ENCODE results near the gene WDR59.
"Not testable (repeated sequence)": the region's sequence is repeated elsewhere in the genome, so short reads cannot be mapped to it uniquely, and the experiment has no call there.

Gene WDR59

DNA sequence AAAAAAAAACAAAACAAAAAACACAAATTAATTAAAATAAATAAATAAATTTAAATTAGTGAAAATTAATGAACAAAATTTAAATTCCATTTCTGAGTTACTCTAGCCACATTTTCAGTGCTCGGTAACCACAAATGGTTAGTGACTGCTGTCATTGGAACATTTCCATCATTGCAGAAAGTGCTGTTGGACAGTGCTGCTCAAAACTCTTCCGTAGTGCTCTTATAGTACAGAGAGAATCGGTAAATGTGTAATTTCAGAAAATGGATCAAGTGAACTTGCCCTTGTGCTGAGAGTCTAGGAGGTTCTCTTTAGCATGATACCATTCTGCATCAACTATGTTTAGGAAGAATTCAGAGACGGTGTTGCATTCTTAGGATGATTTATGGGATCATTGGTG is 37.6 kb upstream of the WDR59 start:
- POLR2A ChIA-PET, result no interaction called here

DNA sequence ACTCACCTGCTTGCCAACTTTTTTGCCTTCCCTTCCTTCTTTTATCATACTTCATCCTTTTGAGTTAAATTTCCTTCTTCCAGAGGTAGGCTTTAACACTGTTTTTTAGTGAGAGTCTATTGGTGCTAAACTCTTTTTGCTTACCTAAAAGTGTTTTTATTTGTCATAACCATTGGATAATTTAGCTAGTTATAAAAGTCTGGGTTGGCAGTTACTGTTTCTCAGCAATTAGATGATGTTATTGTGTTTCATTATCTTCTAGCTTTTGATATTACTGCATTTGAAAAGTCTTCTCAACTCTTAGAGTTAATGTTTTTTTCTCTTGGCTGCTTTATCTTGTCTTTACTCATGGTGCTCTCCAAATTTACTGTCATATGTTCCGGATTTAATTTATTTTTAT is 36.5 kb upstream of the WDR59 start:
- POLR2A ChIA-PET, result no interaction called here
- CTCF ChIA-PET, result no interaction called here
- no peak for TF ChIP-seq FOXK2 (IDR thresholded peaks at IDR 0.05)
- TF ChIP-seq NFRKB (IDR thresholded peaks at IDR 0.05), result no peak
- no peak for DNase-seq (ENCODE audit: extremely low spot score)

More for the DNA sequence above, 37.6 kb upstream of the WDR59 start:
- DNase-seq (ENCODE audit: extremely low spot score), result no peak
- CTCF ChIA-PET, result no interaction called here
- TF ChIP-seq ZNF384 (IDR thresholded peaks at IDR 0.05) (no peak), L3MBTL2 (conservative IDR thresholded peaks at IDR 0.05) (no peak), SUZ12 (IDR thresholded peaks at IDR 0.05) (no peak), ELF4 (IDR thresholded peaks at IDR 0.05) (no peak)

GRCh38 chr16:75019586-75019985 is 34.7 kb upstream of the WDR59 start:
- DNase-seq (ENCODE audit: extremely low spot score), result no peak
- CTCF ChIA-PET, result no interaction called here
- no peak for TF ChIP-seq CTBP1 (IDR thresholded peaks at IDR 0.05; ENCODE audit: borderline replicate concordance)
- no peak for TF ChIP-seq ELF4 (IDR thresholded peaks at IDR 0.05)
- no peak for TF ChIP-seq ARNT (IDR thresholded peaks at IDR 0.05)
- no peak for TF ChIP-seq BHLHE40 (IDR thresholded peaks at IDR 0.05; ENCODE audit: borderline replicate concordance)
- TF ChIP-seq NFRKB (IDR thresholded peaks at IDR 0.05), result no peak
- TF ChIP-seq HDGF (IDR thresholded peaks at IDR 0.05; ENCODE audit: borderline replicate concordance), result no peak
- no peak for TF ChIP-seq FOXA1 (IDR thresholded peaks at IDR 0.05)
- TF ChIP-seq SUZ12 (IDR thresholded peaks at IDR 0.05), result no peak
- no peak for TF ChIP-seq TARDBP (IDR thresholded peaks at IDR 0.05)
- TF ChIP-seq ZNF384 (IDR thresholded peaks at IDR 0.05), result no peak
- TF ChIP-seq PKNOX1 (IDR thresholded peaks at IDR 0.05), result no peak
- TF ChIP-seq L3MBTL2 (conservative IDR thresholded peaks at IDR 0.05), result no peak
- no peak for TF ChIP-seq SP1 (IDR thresholded peaks at IDR 0.05)
- TF ChIP-seq FOXK2 (IDR thresholded peaks at IDR 0.05), result no peak
- no peak for TF ChIP-seq FOXM1 (IDR thresholded peaks at IDR 0.05; ENCODE audit: borderline replicate concordance)
- POLR2A ChIA-PET, result no interaction called here

- ChIA-PET CTCF (no interaction called here), POLR2A (no interaction called here)
- DNase-seq (ENCODE audit: extremely low spot score), result no peak
- TF ChIP-seq CTBP1 (IDR thresholded peaks at IDR 0.05; ENCODE audit: borderline replicate concordance), result no peak
- no peak for TF ChIP-seq FOXM1 (IDR thresholded peaks at IDR 0.05; ENCODE audit: borderline replicate concordance)
- TF ChIP-seq ELF4 (IDR thresholded peaks at IDR 0.05), result no peak
- TF ChIP-seq BHLHE40 (IDR thresholded peaks at IDR 0.05; ENCODE audit: borderline replicate concordance), result no peak
- TF ChIP-seq FOXK2 (IDR thresholded peaks at IDR 0.05), result no peak
- no peak for TF ChIP-seq PKNOX1 (IDR thresholded peaks at IDR 0.05)
- no peak for TF ChIP-seq L3MBTL2 (conservative IDR thresholded peaks at IDR 0.05)
- TF ChIP-seq LEF1 (IDR thresholded peaks at IDR 0.05; ENCODE audit: borderline replicate concordance), result no peak
- TF ChIP-seq NFRKB (IDR thresholded peaks at IDR 0.05), result no peak
- TF ChIP-seq SP1 (IDR thresholded peaks at IDR 0.05), result no peak
Measured at GRCh38 chr16:75019007-75019406, 34.1 kb upstream of the WDR59 start.

DNA sequence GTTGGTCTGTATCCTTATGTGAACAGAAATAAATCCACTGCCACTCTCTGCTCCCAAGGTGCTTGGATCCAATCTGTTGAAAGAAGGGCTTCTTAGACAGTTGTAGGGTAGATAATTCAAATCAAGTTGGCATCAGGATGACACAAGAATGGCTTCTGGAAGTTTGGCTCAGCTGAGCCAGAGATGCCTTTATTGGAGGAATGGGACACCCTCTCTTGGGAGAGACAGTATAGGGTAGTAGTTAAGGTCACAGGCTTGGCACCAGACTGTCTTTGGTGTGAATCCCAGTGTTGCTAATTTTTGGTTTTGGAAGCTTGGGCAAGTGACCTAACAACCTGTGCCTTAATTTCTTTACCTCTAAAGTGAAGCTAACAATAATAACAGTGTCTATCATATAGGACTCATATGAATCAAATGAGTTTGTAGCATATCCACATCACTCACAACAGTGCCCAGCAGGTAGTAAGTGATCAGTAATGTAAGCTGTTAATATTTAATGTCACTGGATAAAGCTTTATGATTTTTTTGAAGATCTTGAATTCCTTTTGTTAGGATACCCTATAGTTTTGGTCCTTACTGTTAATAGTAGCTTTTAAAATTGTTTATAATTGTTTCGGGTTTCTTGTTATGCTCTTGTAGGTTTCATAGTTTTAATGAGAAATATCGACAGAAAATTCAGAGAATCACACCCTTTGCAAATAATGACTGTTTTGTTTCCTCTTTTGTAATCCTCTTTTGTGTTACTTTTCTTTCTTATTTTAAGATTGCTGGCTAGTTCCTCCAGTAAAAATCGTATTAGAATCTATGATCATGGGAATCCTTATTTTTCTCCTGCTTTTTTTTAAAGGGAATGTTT is 33.0 kb upstream of the WDR59 start:
- POLR2A ChIA-PET, result no interaction called here
- TF ChIP-seq FOXK2 (IDR thresholded peaks at IDR 0.05), result no peak
- TF ChIP-seq BHLHE40 (IDR thresholded peaks at IDR 0.05; ENCODE audit: borderline replicate concordance), result no peak
- TF ChIP-seq SP1 (IDR thresholded peaks at IDR 0.05), result no peak
- TF ChIP-seq PKNOX1 (IDR thresholded peaks at IDR 0.05), result no peak
- TF ChIP-seq TARDBP (IDR thresholded peaks at IDR 0.05), result no peak
- TF ChIP-seq SUZ12 (IDR thresholded peaks at IDR 0.05), result no peak
- TF ChIP-seq HDGF (IDR thresholded peaks at IDR 0.05; ENCODE audit: borderline replicate concordance), result no peak
- TF ChIP-seq NFRKB (IDR thresholded peaks at IDR 0.05), result no peak
- CTCF ChIA-PET, result no interaction called here
- no peak for DNase-seq (ENCODE audit: extremely low spot score)

GRCh38 chr16:75016451-75017081 is 31.6 kb upstream of the WDR59 start:
- DNase-seq (ENCODE audit: extremely low spot score); POLR2A ChIA-PET; CTCF ChIA-PET: not testable (repeated sequence)

- no peak for TF ChIP-seq L3MBTL2 (conservative IDR thresholded peaks at IDR 0.05)
- no peak for TF ChIP-seq FOXM1 (IDR thresholded peaks at IDR 0.05; ENCODE audit: borderline replicate concordance)
- TF ChIP-seq ARNT (IDR thresholded peaks at IDR 0.05), result no peak
- TF ChIP-seq LEF1 (IDR thresholded peaks at IDR 0.05; ENCODE audit: borderline replicate concordance), result no peak
- DNase-seq (ENCODE audit: extremely low spot score), result no peak
- ChIA-PET POLR2A (no interaction called here), CTCF (no interaction called here)
Measured at GRCh38 chr16:75014318-75014717, 29.4 kb upstream of the WDR59 start.

- POLR2A ChIA-PET; DNase-seq (ENCODE audit: extremely low spot score): not testable (repeated sequence)
- CTCF ChIA-PET, result interaction anchor here (0.6 to 2.6 kb wide), 2 partner anchors 14 to 23 kb away, joined by 3 to 7 read pairs; partner anchors contain the start of gene ZNRF1
Measured at GRCh38 chr16:75013123-75013522, 28.2 kb upstream of the WDR59 start.
